Upper lobe of right lung (tissue), 1 donor: ENCODE data around the gene PDE9A. TPM values are rescaled to one million over a fixed set of nuclear protein-coding genes. Genes with fewer than 3 reads are reported as not detected.

Experiments used
- ATAC-seq: fragments of 200-7000 bp; cut with Tn5 transposase; one replicate; pipeline ENCODE4 v1.9.1; 2020; ENCODE audit warnings: mild to moderate bottlenecking, moderate library complexity
- DNase-seq: peaks from one replicate; pipeline ENCODE4 v3.0.0-alpha.2; 2020
- H3K27ac ChIP-seq: fragments of 200-600 bp; one replicate; pipeline ENCODE4 v1.8.0; 2022
- H3K27me3 ChIP-seq: fragments of 200-600 bp; one replicate; pipeline ENCODE4 v1.8.0; 2022; ENCODE audit warnings: mild to moderate bottlenecking
- H3K36me3 ChIP-seq: fragments of 200-600 bp; one replicate; pipeline ENCODE4 v1.8.0; 2022
- H3K4me1 ChIP-seq: fragments of 200-600 bp; one replicate; pipeline ENCODE4 v1.8.0; 2022
- H3K4me3 ChIP-seq: fragments of 200-600 bp; one replicate; pipeline ENCODE4 v1.8.0; 2022; ENCODE audit warnings: mild to moderate bottlenecking
- H3K9me3 ChIP-seq: fragments of 200-600 bp; one replicate; pipeline ENCODE4 v1.8.0; 2022
- CTCF ChIP-seq: fragments of 200-600 bp; IDR thresholded peaks from one replicate; pipeline ENCODE4 v1.8.0; 2022; ENCODE audit warnings: antibody characterized with exemption
- intact Hi-C: fragments of 100-400 bp; cut with DNase I; formaldehyde crosslinking; loops from one replicate; pipeline ENCODE4 v1.11.0; 2022
- total RNA-seq: library from RNA; stranded (reverse); fragmentation: NEBNext Ultra II Directional; extraction: Animal tissue kit (Norgen Biotek cat#: 25700); gene quantifications from one replicate; pipeline ENCODE4 v1.2.1, GENCODE V29; 2021
- donor health status: DM: no; HTN: yes; CAD: no; lungs with severe emphysema.

Gene PDE9A
- total RNA-seq, 1 donor from 2014 or later = 15.3 TPM

GRCh38 chr21:42781971-42782722 is 128.7 kb downstream of the PDE9A start:
- peaks cover 19% of the 10 kb centered on the region for H3K4me1 ChIP-seq
- no peaks in the 10 kb centered on the region for H3K9me3 ChIP-seq
- TF ChIP-seq CTCF = no peak
- DNase-seq (no peak), ATAC-seq (no peak)
- intact Hi-C loops = no loop called here
- H3K4me3 ChIP-seq = no peak overlapping the region
- no peak overlapping the region for H3K27ac ChIP-seq
- H3K36me3 ChIP-seq = no peaks in the 10 kb centered on the region
- H3K27me3 ChIP-seq = peaks cover 7% of the 10 kb centered on the region

- TF ChIP-seq CTCF = no peak
- DNase-seq (no peak), ATAC-seq (no peak)
- no peak overlapping the region for H3K4me3 ChIP-seq
- H3K9me3 ChIP-seq = no peaks in the 10 kb centered on the region
- H3K36me3 ChIP-seq = no peaks in the 10 kb centered on the region
- peak overlapping the region; percentile 86 for H3K27ac ChIP-seq
- H3K27me3 ChIP-seq = peaks cover 7% of the 10 kb centered on the region
- peaks cover 19% of the 10 kb centered on the region for H3K4me1 ChIP-seq
- intact Hi-C loops = no loop called here
Observed at GRCh38 chr21:42782723-42783242, 129.4 kb downstream of the PDE9A start.

DNA sequence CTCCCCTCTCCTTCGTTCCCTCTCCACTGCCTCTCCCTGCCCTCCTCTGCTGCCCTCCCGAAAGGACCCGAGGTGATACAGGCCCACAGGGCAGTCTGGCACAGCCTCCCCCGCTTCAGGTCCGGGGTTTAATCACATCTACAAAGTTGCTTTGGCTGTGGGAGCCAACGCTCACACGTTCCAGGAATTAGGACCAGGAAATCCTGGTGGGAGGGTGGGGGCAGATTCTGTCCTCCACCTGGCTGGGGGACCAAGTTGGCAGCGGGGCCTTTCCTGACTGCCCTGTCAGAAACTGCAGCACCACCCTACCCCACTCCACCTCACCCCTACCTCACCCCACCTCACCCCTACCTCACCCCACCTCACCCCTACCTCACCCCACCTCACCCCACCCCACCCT is 130.9 kb downstream of the PDE9A start:
- intact Hi-C loops = no loop called here
- H3K27ac ChIP-seq = peak overlapping the region; percentile 86
- DNase-seq (no peak), ATAC-seq (no peak)
- peaks cover 6% of the 10 kb centered on the region for H3K27me3 ChIP-seq
- H3K4me1 ChIP-seq = peaks cover 19% of the 10 kb centered on the region
- H3K36me3 ChIP-seq = no peaks in the 10 kb centered on the region
- peak overlapping the region; percentile 24 for H3K4me3 ChIP-seq
- no peak for TF ChIP-seq CTCF
- H3K9me3 ChIP-seq = no peaks in the 10 kb centered on the region

DNA sequence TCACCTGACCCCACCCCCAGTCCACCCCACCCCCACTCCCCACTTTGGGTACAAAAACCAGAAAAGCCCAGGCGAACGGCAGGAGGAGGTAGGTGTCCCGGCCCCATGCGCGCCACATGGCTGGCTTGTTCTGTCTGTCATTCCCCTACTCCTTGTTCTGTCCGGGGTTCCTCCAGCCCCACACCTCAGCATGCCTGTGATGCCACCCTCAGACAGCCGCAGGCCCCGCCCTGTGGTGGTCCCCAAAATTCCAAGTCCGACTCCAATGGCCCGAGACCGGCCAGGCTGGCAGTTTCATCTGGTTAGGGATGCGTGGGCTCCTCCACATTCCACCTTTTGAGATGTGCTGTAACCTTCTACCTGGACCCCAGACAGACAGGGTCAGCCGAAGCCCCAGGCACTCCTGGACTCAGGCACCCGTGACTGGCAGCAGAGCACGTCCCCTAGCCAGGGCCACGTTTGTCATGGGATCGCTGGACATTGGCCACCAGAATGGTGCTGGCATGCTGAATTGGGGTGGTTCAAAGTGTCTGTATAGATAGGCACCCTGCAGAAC is 131.6 kb downstream of the PDE9A start:
- Histone ChIP-seq H3K4me1 (peaks cover 19% of the 10 kb centered on the region), H3K36me3 (no peaks in the 10 kb centered on the region), H3K27me3 (no peaks in the 10 kb centered on the region), H3K27ac (no peak overlapping the region), H3K9me3 (no peaks in the 10 kb centered on the region), H3K4me3 (no peak overlapping the region)
- ATAC-seq (no peak), DNase-seq (no peak)
- intact Hi-C loops = no loop called here
- TF ChIP-seq CTCF = no peak

GRCh38 chr21:42785666-42786427 is 132.4 kb downstream of the PDE9A start:
- DNase-seq (no peak), ATAC-seq (no peak)
- no peak for TF ChIP-seq CTCF
- Histone ChIP-seq H3K27ac (no peak overlapping the region), H3K9me3 (no peaks in the 10 kb centered on the region), H3K27me3 (no peaks in the 10 kb centered on the region), H3K4me1 (peaks cover 17% of the 10 kb centered on the region), H3K36me3 (no peaks in the 10 kb centered on the region), H3K4me3 (no peak overlapping the region)
- intact Hi-C loops = no loop called here
